Measurements from ENCODE around the gene LIPE.

GRCh38 chr19:42406111-42406510, 21.1 kb downstream of the LIPE start:
- TF ChIP-seq CTCF (IDR thresholded peaks at IDR 0.05; ENCODE audit: borderline replicate concordance, extremely low read depth, low read length, poor library complexity, severe bottlenecking), result no peak
- TF ChIP-seq EZH2 (IDR thresholded peaks at IDR 0.05; ENCODE audit: borderline replicate concordance, low read depth, low read length, severe bottlenecking), result no peak

Data from DND-41 (cell line).